ENCODE measurements around the gene CIRBP.

- TF ChIP-seq CTCF (IDR thresholded peaks at IDR 0.05; ENCODE audit: poor library complexity), result no peak
- TF ChIP-seq EZH2phosphoT487 (IDR thresholded peaks at IDR 0.05; ENCODE audit: low read depth, severe bottlenecking, unreplicated experiment), result no peak
- no peak for TF ChIP-seq EZH2 (IDR thresholded peaks at IDR 0.05; ENCODE audit: borderline replicate concordance)
Measured at GRCh38 chr19:1260749-1261537, 8.2 kb upstream of the CIRBP start.
